Myocyte (in vitro differentiated cells): ENCODE data around the gene TJP1. TPM values are rescaled to one million over a fixed set of nuclear protein-coding genes. Genes with fewer than 3 reads are reported as not detected.
"Not testable (repeated sequence)": the region's sequence is repeated elsewhere in the genome, so short reads cannot be mapped to it uniquely, and the experiment has no call there.

Source experiments
- DNase-seq: peaks from one replicate; pipeline ENCODE4 v3.0.0-alpha.2; 2012; ENCODE audit warnings: low read depth
- total RNA-seq: library from RNA; depleted of rRNA; stranded (reverse); fragments of >200 nt; gene quantifications from 2 replicates; pipeline ENCODE4 v1.2.3, GENCODE V29; 2014

TJP1 gene
- total RNA-seq, 1 donor from 2014 or later = 43.0 TPM

DNA sequence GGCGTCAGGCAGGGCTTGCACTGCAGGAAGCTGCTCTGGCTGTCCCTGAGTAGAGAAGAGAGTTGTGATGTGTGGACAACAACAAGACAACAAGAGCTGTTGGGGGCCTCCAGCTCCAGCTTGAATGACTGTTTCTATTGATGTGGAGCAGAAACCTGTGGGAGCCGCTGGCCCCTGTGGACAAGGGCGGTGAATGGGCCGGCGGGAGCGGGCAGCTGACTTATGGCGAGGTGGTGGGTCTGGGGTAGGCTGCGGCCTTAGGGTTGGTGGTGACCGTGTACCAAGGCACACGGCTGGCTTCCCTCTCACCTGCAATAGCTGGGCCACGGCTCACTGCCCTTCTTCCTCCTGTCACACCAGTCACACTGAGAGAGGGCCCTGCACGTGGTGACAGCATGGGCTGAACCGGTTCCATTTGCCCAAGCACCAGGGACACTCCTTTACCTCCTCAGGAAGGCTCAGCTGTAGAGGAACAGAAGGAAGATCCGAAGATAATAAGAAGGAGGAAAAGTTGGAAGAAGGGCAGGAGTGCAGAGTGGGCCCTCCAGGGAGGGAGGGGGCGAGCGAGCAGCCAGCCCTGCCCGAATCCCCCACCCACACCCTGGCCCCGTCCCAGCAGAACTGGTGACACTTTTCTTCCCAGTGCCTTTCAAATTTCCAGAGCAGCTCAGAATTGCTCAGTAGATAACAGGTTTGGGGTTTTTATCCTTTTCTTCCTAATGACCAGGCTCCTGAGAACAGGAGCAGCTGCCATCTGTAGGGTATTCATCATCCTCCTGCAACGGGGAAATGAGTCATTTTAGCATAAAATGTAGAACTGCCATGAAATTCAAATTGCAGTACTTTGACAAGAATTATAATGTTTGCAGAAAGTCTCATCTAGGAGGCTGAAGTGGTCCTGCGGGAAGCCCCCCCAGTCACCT lies 136.9 kb downstream of the TJP1 start:
- DNase-seq = peak; percentile 41

DNA sequence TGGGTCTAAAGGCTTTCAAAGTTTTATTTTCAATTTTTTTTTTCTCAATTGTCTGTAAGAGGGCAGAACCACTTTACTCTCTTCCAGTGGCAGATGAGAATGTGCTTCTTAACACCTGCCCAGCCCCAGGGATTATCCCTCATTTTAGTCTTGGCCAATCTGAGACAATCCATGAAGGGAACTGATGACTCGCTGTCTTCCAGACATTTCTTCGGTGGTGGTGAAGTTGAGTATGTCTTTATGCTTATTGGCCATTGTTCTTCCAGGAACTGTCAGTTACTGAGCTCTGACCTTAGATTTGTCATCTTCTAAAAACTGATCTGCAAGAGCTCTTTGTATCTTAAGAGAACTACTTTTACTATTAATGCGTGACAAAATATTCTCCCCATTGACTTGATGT lies 139.5 kb downstream of the TJP1 start:
- no peak for DNase-seq

- DNase-seq = no peak
These were observed 139.9 kb downstream of the TJP1 start for GRCh38 chr15:29682361-29682760.

DNA sequence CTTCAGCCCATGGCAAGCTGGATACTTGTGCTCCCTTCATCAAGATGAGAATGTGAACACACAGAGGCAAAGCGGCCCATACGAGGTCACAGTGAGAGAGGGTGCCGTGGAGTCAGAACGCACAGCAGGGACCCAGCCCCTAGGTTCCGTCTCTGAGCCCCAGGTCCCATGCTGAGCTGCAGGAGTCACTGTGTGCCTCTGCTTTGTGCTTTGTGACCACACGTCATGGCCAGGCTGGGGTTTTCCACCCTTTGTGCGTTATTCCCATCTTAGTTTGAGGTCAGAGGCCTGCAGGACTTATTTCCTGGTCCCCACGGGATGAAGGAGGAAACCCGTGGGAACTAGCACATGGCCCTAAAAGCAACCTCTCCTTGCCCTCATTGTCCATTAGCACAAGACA lies 140.3 kb downstream of the TJP1 start:
- no peak for DNase-seq

DNA sequence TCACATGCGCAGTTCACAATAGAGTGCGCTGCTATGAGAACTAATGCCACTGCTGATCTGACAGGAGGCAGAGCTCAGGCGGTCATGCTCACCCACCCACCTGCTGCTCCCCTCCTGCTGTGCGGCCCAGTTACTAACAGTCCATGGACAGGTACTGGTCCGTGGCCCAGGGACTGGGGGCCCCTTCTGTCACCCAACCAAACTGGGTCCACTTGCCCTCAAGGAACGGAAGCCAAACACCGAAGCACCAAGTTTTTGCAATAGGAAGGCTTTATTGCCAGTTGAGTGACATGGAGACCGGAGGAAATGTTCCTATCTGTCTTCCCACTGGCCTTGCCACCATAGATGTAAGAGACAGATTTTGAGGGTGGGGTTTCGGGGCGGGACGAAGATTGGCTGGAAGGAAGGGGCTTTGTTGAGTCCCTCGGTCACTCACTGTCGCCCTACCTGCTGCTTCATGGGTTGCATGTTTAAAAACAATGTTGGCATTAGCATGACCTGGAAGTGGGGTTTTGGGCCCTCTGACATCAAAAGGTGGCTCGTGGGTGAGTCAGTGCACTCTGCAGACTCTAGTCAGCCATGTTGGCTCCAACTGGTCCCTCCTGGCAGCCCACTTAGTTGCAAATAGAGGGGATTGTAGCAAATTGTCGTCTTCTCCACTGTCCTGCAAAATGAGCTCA lies 141.0 kb downstream of the TJP1 start:
- no peak for DNase-seq

DNA sequence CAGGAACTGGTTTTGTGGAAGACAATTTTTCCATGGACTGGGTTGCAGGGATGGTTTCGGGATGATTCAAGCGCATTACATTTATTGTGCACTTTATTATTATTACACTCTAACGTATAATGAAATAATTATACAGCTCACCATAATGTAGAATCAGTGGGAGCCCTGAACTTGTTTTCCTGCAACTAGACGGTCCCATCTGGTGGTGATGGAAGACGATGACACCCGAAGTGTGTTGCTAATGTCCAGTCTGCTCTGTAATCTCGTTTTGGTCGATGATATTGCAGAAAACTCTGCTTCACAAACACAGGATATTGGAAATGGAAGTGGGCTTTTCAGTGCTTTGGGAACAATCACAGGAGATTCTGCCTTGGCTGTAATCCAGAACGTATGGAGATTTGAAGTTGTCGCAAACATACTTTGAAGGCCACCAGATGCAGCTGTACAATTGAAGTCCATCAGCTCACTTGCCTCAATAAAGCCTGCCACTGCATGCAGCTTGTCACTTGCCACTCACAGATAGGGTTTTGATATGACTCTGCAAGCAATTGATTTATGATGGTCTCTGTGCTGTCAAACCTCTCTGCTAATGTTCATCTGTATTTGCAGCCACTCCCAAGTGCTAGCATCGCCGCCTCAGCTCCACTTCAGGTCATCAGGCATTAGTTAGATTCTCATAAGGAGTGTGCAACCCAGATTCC lies 141.7 kb downstream of the TJP1 start:
- DNase-seq = no peak

DNA sequence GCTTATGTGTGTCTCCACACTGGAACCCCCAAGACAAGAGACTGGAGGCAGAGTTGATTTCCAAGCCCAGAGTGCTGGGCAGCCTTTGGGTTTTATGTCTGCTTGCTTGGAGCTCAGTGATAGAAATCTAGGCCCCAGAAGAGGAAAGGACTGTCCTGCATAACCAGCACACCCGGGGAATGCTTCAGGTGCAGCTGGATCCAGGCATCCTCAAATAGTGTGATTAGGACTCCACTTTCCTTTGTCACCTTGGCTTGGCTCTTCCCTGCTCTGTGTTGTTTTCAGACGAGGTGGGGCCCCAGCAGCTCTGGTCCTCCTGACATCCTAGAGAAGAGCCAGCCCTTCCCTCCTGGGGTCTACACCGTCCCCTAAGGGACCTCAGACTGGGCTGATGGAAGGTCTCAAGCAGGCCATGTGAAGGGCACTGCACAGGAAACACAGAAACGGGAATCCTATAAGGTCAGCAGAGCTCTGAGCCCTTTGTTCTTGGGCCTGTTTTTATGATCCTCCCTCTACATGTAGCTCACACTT lies 143.7 kb downstream of the TJP1 start:
- DNase-seq = no peak

DNA sequence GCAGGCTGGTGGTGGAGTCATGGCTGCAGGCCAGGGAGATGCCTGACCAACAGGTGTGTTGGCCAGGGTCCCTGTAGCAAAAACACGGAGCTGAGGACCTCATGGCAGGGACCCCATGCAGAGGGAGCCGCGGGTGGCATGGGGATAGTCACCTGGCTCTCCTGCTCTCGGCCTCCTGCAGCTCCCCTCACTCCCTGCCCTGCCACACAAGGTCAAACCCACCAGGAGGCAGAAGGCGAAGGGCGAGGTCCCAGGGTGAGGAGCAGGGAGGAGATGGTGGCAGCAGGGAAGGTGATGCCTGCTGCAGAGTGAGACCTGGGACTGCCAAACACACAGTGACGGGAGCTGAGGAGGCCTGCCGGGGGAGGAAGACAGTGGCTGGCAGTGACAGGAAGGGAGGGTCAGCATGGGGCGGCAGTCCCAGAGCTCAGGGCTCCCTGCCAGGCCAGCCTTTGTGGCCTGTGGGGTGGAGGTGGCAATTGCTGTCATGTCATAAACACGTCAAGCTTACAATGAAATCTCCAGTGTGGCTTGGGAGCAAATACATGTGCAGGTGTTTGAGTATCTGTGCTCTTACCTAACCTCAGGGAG lies 144.3 kb downstream of the TJP1 start:
- no peak for DNase-seq

GRCh38 chr15:29677455-29677854 lies 144.8 kb downstream of the TJP1 start:
- DNase-seq = no peak

- DNase-seq = peak; percentile 66
These were observed 145.3 kb downstream of the TJP1 start for GRCh38 chr15:29676961-29677402.

GRCh38 chr15:29676374-29676960 lies 145.8 kb downstream of the TJP1 start:
- DNase-seq = peak; percentile 43

DNA sequence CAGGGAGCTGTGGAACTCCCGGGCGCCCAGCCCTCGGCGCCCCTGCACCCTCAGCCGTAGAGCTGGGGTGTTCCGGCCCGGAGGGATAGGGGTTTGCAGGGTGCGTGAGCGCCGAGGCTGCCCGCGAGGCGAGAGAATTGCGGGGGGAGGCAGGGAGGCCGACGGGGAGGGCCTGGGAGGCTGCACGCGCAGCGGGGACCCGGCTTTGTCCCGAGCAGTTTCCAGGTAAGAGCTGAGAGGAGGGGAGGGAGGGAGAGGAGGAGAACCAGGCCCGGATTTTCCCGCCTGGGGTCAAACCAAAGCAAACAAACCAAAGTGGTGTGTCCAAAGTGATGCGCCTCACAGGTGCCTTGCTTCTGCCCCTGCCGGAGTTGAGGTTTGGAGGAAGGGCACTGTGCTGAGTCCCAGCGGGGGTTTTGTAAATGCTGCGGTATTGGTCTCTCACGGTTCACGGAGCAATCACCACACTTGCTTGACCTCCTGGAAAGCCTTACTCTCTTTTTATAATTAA lies 146.4 kb downstream of the TJP1 start:
- no peak for DNase-seq

GRCh38 chr15:29674661-29675533 lies 147.4 kb downstream of the TJP1 start:
- peak; percentile 43 for DNase-seq

GRCh38 chr15:29672923-29673809 lies 149.1 kb downstream of the TJP1 start:
- no peak for DNase-seq

DNA sequence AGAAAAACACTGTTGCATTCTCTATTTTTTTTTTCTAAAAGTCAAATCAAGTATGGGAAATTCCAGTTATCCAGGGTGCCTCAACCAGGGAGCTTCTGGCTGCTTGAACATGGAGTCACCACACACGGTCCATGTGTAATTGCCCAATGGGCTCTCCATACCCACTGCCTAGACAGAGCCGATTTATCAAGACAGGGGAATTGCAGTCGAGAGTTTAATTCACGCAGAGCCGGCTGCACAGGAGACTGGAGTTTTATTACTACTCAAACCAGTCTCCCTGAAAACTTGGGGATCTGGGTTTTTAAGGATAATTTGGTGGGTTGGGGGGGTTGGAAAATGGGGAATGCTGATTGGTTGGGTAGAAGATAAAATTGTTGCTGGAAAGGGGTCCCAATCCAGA lies 149.8 kb downstream of the TJP1 start:
- DNase-seq = no peak

DNA sequence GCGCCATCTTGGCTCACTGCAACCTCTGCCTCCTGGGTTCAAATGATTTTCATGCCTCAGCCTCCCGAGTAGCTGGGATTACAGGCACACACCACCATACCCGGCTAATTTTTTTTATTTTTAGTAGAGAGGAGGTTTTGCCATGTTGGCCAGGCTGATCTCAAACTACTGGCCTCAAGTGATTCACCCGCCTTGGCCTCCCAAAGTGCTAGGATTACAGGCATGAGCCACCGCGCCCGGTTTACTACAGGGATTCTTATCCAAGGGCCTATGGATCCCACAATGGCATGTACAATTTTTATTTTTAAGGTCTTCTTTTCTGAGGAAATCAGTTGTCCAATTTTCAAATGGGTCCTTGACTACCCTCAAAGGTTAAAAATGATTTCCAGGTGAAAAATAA lies 150.2 kb downstream of the TJP1 start:
- DNase-seq = not testable (repeated sequence)

GRCh38 chr15:29670998-29671981 lies 151.0 kb downstream of the TJP1 start:
- peak; percentile 73 for DNase-seq
